WTC11 (cell line): ENCODE data around the gene CEP63. TPM values are rescaled to one million over a fixed set of nuclear protein-coding genes. Genes with fewer than 3 reads are reported as not detected.

Experiments used
- ATAC-seq: fragments of 200-7000 bp; cut with Tn5 transposase; 2 replicates; pipeline ENCODE4 v1.10.0; 2021; ENCODE audit warnings: mild to moderate bottlenecking, moderate library complexity
- CTCF ChIA-PET: fragments of 300-600 bp; sonication (Branson Sonifier 250); formaldehyde crosslinking; loops from one replicate; lab custom pipeline; 2021; ENCODE audit warnings: antibody characterized with exemption; lab: Charles Lee
- POLR2A ChIA-PET: fragments of 350-600 bp; sonication (Branson Sonifier 250); formaldehyde crosslinking; loops from one replicate; lab custom pipeline; 2021; ENCODE audit warnings: antibody characterized with exemption; lab: Charles Lee
- DNase-seq: peaks from one replicate; pipeline ENCODE4 v3.0.0; 2021; ENCODE audit warnings: low spot score
- H3K27ac Mint-ChIP-seq: 2 replicates; pipeline ENCODE4 v1.8.0; 2021; ENCODE audit warnings: mixed read lengths
- H3K27me3 Mint-ChIP-seq: 2 replicates; pipeline ENCODE4 v1.8.0; 2021; ENCODE audit warnings: low read depth, mild to moderate bottlenecking, moderate library complexity, mixed read lengths
- H3K36me3 Mint-ChIP-seq: 2 replicates; pipeline ENCODE4 v1.8.0; 2021; ENCODE audit warnings: mixed read lengths
- H3K4me1 Mint-ChIP-seq: 2 replicates; pipeline ENCODE4 v1.8.0; 2022; ENCODE audit warnings: mixed read lengths
- H3K4me3 Mint-ChIP-seq: 2 replicates; pipeline ENCODE4 v1.8.0; 2021; ENCODE audit warnings: mild to moderate bottlenecking, moderate library complexity, mixed read lengths
- H3K9me3 Mint-ChIP-seq: 2 replicates; pipeline ENCODE4 v1.8.0; 2021; ENCODE audit warnings: mixed read lengths
- GABPB1 ChIP-seq: sonication (generic); formaldehyde crosslinking; IDR thresholded peaks from 2 replicates; pipeline ENCODE4 v1.8.1; 2023; ENCODE audit warnings: mild to moderate bottlenecking, missing genetic modification reagents
- GRHL2 ChIP-seq: fragments of 250-450 bp; sonication (Bioruptor Pico); IDR thresholded peaks from 2 replicates; pipeline ENCODE4 v1.8.0; 2022; ENCODE audit warnings: mild to moderate bottlenecking, moderate library complexity; ENCODE audit not compliant: insufficient replicate concordance, severe bottlenecking
- NR3C1 ChIP-seq: sonication (generic); formaldehyde crosslinking; conservative IDR thresholded peaks from 2 replicates; pipeline ENCODE4 v1.8.1; 2023; ENCODE audit warnings: low read depth, mild to moderate bottlenecking, missing genetic modification reagents
- SOX15 ChIP-seq: fragments of 250-450 bp; sonication (Bioruptor Pico); IDR thresholded peaks from 2 replicates; pipeline ENCODE4 v1.9.0; 2021; ENCODE audit warnings: mild to moderate bottlenecking
- ZNF416 ChIP-seq: fragments of 250-450 bp; sonication (Bioruptor Pico); IDR thresholded peaks from 2 replicates; pipeline ENCODE4 v1.9.0; 2021; ENCODE audit warnings: mild to moderate bottlenecking, inconsistent platforms
- total RNA-seq: library from RNA; stranded (reverse); gene quantifications from 3 replicates; pipeline ENCODE4 v1.2.3, GENCODE V29; 2021
- TF ChIP-seq, protein P1 (sequence below): sonication (generic); formaldehyde crosslinking; IDR thresholded peaks from 2 replicates; pipeline ENCODE4 v1.8.0; 2022; ENCODE audit warnings: missing genetic modification reagents
- TF ChIP-seq, protein P2 (sequence below): sonication (generic); formaldehyde crosslinking; conservative IDR thresholded peaks from 2 replicates; pipeline ENCODE4 v1.8.1; 2022; ENCODE audit warnings: mild to moderate bottlenecking, missing genetic modification reagents
- TF ChIP-seq, protein P3 (sequence below): sonication (generic); formaldehyde crosslinking; IDR thresholded peaks from 2 replicates; pipeline ENCODE4 v1.8.1; 2022; ENCODE audit warnings: low read depth, missing genetic modification reagents, borderline replicate concordance
- TF ChIP-seq, protein P4 (sequence below): sonication (generic); formaldehyde crosslinking; IDR thresholded peaks from 2 replicates; pipeline ENCODE4 v1.8.0; 2022; ENCODE audit warnings: mild to moderate bottlenecking, missing genetic modification reagents
- TF ChIP-seq, protein P5 (sequence below): sonication (generic); formaldehyde crosslinking; conservative IDR thresholded peaks from 2 replicates; pipeline ENCODE4 v1.8.1; 2023; ENCODE audit warnings: mild to moderate bottlenecking, low read depth, missing genetic modification reagents, moderate library complexity
- TF ChIP-seq, protein P6 (sequence below): fragments of 250-450 bp; sonication (Bioruptor Pico); IDR thresholded peaks from 2 replicates; pipeline ENCODE4 v1.8.0; 2021; ENCODE audit warnings: mild to moderate bottlenecking

CEP63 gene
- total RNA-seq, 1 experiment from 2014 or later, result 28.0 TPM

DNA sequence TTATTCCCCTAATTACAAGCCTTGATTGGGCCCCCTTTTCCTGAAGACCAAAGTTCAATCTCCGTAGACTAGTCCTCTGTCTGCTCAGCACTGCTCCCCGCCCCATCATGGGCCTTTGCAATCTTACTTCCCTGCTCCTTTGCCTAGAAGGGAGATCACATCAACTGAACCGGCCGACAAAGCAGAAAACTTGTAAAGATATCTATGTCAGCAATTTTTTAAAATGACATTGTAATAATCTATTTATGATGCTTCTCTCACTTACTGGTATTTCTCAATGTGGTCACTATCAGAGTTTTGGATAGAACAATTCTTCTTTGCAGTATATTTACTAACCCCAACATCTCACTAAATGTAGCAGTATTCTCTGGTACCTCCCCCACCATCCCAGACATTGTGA, 17.3 kb upstream of the CEP63 start:
- no peaks in the 10 kb centered on the region for H3K36me3 Mint-ChIP-seq

DNA sequence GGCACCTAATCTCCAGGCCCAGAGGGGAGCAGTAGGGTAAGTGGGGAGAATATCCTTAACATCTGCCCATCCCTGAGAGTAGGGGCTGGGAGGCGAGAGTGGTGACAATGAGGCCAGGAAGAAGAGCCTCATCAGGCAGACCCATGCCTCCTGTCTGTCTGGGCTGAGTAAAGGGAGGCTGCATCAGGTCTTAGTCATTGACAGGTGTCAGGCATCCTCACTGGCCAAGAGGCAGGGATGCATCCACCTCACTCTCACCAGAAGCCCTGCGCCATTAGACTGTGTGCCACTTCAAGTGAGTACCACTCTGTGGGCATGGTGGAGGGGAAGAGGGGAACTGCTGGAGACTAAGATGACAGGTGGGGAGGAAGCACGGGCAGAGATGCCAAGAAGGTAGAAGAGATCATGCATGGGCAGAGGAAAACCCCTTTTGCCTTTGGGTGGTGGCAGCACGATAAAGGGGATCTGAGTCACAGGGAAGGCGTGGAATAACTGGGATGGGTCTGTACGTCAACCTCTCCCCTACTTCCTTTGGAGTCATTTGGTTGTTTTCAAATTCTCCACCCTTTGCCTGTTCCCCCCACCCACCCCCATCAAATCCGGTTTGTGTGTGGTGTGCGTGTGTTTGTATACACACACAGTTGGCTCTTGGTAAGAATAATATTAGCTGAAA, 14.2 kb upstream of the CEP63 start:
- TF ChIP-seq, protein P1, sequence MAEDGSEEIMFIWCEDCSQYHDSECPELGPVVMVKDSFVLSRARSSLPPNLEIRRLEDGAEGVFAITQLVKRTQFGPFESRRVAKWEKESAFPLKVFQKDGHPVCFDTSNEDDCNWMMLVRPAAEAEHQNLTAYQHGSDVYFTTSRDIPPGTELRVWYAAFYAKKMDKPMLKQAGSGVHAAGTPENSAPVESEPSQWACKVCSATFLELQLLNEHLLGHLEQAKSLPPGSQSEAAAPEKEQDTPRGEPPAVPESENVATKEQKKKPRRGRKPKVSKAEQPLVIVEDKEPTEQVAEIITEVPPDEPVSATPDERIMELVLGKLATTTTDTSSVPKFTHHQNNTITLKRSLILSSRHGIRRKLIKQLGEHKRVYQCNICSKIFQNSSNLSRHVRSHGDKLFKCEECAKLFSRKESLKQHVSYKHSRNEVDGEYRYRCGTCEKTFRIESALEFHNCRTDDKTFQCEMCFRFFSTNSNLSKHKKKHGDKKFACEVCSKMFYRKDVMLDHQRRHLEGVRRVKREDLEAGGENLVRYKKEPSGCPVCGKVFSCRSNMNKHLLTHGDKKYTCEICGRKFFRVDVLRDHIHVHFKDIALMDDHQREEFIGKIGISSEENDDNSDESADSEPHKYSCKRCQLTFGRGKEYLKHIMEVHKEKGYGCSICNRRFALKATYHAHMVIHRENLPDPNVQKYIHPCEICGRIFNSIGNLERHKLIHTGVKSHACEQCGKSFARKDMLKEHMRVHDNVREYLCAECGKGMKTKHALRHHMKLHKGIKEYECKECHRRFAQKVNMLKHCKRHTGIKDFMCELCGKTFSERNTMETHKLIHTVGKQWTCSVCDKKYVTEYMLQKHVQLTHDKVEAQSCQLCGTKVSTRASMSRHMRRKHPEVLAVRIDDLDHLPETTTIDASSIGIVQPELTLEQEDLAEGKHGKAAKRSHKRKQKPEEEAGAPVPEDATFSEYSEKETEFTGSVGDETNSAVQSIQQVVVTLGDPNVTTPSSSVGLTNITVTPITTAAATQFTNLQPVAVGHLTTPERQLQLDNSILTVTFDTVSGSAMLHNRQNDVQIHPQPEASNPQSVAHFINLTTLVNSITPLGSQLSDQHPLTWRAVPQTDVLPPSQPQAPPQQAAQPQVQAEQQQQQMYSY (CRISPR knock-in tag), result no peak
- TF ChIP-seq, protein P2, sequence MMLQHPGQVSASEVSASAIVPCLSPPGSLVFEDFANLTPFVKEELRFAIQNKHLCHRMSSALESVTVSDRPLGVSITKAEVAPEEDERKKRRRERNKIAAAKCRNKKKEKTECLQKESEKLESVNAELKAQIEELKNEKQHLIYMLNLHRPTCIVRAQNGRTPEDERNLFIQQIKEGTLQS (CRISPR knock-in tag), result no peak
- TF ChIP-seq GABPB1 (CRISPR knock-in tag) (no peak), GRHL2 (no peak), NR3C1 (CRISPR knock-in tag) (no peak), ZNF416 (CRISPR knock-in tag) (no peak)
- TF ChIP-seq, protein P3, sequence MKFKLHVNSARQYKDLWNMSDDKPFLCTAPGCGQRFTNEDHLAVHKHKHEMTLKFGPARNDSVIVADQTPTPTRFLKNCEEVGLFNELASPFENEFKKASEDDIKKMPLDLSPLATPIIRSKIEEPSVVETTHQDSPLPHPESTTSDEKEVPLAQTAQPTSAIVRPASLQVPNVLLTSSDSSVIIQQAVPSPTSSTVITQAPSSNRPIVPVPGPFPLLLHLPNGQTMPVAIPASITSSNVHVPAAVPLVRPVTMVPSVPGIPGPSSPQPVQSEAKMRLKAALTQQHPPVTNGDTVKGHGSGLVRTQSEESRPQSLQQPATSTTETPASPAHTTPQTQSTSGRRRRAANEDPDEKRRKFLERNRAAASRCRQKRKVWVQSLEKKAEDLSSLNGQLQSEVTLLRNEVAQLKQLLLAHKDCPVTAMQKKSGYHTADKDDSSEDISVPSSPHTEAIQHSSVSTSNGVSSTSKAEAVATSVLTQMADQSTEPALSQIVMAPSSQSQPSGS, result no peak
- TF ChIP-seq, protein P4, sequence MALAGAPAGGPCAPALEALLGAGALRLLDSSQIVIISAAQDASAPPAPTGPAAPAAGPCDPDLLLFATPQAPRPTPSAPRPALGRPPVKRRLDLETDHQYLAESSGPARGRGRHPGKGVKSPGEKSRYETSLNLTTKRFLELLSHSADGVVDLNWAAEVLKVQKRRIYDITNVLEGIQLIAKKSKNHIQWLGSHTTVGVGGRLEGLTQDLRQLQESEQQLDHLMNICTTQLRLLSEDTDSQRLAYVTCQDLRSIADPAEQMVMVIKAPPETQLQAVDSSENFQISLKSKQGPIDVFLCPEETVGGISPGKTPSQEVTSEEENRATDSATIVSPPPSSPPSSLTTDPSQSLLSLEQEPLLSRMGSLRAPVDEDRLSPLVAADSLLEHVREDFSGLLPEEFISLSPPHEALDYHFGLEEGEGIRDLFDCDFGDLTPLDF (CRISPR knock-in tag), result no peak
- TF ChIP-seq, protein P5, sequence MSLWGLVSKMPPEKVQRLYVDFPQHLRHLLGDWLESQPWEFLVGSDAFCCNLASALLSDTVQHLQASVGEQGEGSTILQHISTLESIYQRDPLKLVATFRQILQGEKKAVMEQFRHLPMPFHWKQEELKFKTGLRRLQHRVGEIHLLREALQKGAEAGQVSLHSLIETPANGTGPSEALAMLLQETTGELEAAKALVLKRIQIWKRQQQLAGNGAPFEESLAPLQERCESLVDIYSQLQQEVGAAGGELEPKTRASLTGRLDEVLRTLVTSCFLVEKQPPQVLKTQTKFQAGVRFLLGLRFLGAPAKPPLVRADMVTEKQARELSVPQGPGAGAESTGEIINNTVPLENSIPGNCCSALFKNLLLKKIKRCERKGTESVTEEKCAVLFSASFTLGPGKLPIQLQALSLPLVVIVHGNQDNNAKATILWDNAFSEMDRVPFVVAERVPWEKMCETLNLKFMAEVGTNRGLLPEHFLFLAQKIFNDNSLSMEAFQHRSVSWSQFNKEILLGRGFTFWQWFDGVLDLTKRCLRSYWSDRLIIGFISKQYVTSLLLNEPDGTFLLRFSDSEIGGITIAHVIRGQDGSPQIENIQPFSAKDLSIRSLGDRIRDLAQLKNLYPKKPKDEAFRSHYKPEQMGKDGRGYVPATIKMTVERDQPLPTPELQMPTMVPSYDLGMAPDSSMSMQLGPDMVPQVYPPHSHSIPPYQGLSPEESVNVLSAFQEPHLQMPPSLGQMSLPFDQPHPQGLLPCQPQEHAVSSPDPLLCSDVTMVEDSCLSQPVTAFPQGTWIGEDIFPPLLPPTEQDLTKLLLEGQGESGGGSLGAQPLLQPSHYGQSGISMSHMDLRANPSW, result no peak
- TF ChIP-seq, protein P6, sequence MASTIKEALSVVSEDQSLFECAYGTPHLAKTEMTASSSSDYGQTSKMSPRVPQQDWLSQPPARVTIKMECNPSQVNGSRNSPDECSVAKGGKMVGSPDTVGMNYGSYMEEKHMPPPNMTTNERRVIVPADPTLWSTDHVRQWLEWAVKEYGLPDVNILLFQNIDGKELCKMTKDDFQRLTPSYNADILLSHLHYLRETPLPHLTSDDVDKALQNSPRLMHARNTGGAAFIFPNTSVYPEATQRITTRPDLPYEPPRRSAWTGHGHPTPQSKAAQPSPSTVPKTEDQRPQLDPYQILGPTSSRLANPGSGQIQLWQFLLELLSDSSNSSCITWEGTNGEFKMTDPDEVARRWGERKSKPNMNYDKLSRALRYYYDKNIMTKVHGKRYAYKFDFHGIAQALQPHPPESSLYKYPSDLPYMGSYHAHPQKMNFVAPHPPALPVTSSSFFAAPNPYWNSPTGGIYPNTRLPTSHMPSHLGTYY (CRISPR knock-in tag), result no peak
- Mint-ChIP-seq H3K4me1 (peaks cover 9% of the 10 kb centered on the region), H3K9me3 (no peaks in the 10 kb centered on the region), H3K36me3 (peaks cover under 1% of the 10 kb centered on the region; the same call in 1 of the 2 replicates), H3K27ac (no peak overlapping the region), H3K4me3 (no peak overlapping the region), H3K27me3 (no peaks in the 10 kb centered on the region)
- ATAC-seq (no peak), DNase-seq (no peak)
- CTCF ChIA-PET, result interaction anchor here (0.7 to 3.8 kb wide), 2 partner anchors 96 to 113 kb away, joined by 4 to 64 read pairs; partner anchors contain the start of gene AMOTL2
- POLR2A ChIA-PET, result no interaction called here

More for the DNA sequence above, 17.3 kb upstream of the CEP63 start:
- peaks cover 20% of the 10 kb centered on the region for H3K4me1 Mint-ChIP-seq
- no peaks in the 10 kb centered on the region for H3K27me3 Mint-ChIP-seq
- ChIA-PET CTCF (no interaction called here), POLR2A (no interaction called here)
- no peak overlapping the region for H3K4me3 Mint-ChIP-seq
- H3K27ac Mint-ChIP-seq, result 0 out of 2 replicates have a peak overlapping the region, but pooled peaks have one; percentile 3
- TF ChIP-seq SOX15, result no peak
- TF ChIP-seq, protein P4 (CRISPR knock-in tag), result no peak
- ATAC-seq (no peak), DNase-seq (no peak)
- H3K9me3 Mint-ChIP-seq, result no peaks in the 10 kb centered on the region
